ENCODE data around the gene TEAD1.

- no peak for TF ChIP-seq CTCF (IDR thresholded peaks at IDR 0.05)
- no peak for TF ChIP-seq POLR2A (IDR thresholded peaks at IDR 0.05)
- TF ChIP-seq EP300 (IDR thresholded peaks at IDR 0.05): no peak
These were observed 284.8 kb downstream of the TEAD1 start for GRCh38 chr11:12958986-12959385.

Measured in tibial nerve (tissue), 4 donors.